Lower leg skin (tissue), 3 donors: ENCODE measurements around the gene MEI4.

Source experiments
- POLR2A ChIP-seq, 2 donors: fragments of 450-650 bp; IDR thresholded peaks; one replicate each; pipeline ENCODE4 v1.6.1; 2016 to 2017; ENCODE audit warnings: antibody characterized with exemption in 2 of 2, mild to moderate bottlenecking in 1 of 2, moderate library complexity in 1 of 2
- TF ChIP-seq, protein P1 (sequence below), 3 donors: fragments of 450-650 bp; IDR thresholded peaks; one replicate each; pipeline ENCODE4 v1.5.1; 2016; ENCODE audit warnings: antibody characterized with exemption in 3 of 3, mild to moderate bottlenecking in 3 of 3, moderate library complexity in 2 of 3

- TF ChIP-seq, protein P1, sequence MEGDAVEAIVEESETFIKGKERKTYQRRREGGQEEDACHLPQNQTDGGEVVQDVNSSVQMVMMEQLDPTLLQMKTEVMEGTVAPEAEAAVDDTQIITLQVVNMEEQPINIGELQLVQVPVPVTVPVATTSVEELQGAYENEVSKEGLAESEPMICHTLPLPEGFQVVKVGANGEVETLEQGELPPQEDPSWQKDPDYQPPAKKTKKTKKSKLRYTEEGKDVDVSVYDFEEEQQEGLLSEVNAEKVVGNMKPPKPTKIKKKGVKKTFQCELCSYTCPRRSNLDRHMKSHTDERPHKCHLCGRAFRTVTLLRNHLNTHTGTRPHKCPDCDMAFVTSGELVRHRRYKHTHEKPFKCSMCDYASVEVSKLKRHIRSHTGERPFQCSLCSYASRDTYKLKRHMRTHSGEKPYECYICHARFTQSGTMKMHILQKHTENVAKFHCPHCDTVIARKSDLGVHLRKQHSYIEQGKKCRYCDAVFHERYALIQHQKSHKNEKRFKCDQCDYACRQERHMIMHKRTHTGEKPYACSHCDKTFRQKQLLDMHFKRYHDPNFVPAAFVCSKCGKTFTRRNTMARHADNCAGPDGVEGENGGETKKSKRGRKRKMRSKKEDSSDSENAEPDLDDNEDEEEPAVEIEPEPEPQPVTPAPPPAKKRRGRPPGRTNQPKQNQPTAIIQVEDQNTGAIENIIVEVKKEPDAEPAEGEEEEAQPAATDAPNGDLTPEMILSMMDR (IDR thresholded peaks at IDR 0.05) = no peak
- no peak for TF ChIP-seq POLR2A (IDR thresholded peaks at IDR 0.05)
Observed at GRCh38 chr6:77674211-77674610, 21.4 kb downstream of the MEI4 start.
